NCI-H1048 (cell line): ENCODE data around the gene THNSL1.
A peak's percentile ranks its signal among the peaks of the same experiment; 100 is the strongest.
"Not testable (repeated sequence)": the region's sequence is repeated elsewhere in the genome, so short reads cannot be mapped to it uniquely, and the experiment has no call there.

Source experiments
- DNase-seq: peaks from one replicate; lab custom pipeline; 2025; lab: John Stamatoyannopoulos, UW

The THNSL1 gene

GRCh38 chr10:24995072-24995471 lies 21.3 kb upstream of the THNSL1 start:
- DNase-seq: no peak

GRCh38 chr10:24998044-24998443 lies 18.4 kb upstream of the THNSL1 start:
- no peak for DNase-seq

- DNase-seq: not testable (repeated sequence)
Measured at GRCh38 chr10:25011591-25011990, 4.8 kb upstream of the THNSL1 start.

- no peak for DNase-seq
Measured at GRCh38 chr10:25014579-25014978, 1.8 kb upstream of the THNSL1 start.

DNA sequence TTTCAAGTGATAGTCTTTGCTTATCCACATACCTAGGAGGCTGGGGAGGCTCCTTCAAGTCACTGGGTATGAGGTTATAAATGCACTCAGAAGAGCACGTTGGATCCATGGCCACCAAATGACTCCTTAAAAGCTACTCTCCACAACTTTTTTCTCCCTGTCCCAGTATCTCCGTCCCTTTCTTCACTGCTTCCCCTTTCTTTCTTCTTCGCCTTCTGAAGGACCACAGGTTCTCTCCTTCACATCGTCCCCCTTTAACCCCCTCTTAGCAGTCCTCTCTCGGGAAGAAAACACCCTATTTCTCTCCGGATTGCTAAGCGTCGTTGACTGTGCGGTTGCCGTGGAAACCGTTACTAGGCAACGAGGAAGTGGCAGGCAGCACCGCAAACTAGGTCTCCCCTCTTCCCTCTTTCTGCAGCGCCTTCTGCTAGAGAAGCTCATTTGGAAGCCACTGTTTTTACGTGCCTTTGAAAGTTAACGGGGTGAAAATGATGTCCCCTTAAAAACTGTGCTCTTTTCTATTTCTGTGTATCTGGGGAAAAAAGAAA lies 510 bp upstream of the THNSL1 start, which contains the start of gene ENKUR:
Gene ENKUR (minus strand): TSS at position 331 of the 548 bp plus-strand sequence. CDS start 222 bp downstream, at position 109.
- DNase-seq: peak; percentile 72

GRCh38 chr10:25017154-25017590 lies 760 bp downstream of the THNSL1 start:
- DNase-seq: no peak

DNA sequence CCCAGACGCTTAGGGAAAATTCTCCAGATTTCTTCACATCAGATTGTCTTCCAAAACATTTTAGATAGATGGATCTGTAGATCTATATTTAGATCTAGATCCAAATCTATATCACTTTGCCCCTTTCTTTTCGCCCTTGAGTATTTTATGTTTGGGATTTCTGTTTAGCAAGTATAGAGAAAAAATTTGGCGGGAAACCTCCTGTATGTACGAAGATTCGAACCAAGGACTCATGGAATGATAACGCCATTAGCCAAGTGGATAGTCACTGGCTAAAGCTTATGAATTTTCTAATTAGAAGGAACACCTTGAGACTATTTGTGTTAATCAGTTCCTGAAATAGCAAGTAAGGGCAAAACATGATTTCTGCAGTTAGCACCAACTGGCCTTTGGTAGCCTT lies 1.2 kb downstream of the THNSL1 start:
- no peak for DNase-seq

DNA sequence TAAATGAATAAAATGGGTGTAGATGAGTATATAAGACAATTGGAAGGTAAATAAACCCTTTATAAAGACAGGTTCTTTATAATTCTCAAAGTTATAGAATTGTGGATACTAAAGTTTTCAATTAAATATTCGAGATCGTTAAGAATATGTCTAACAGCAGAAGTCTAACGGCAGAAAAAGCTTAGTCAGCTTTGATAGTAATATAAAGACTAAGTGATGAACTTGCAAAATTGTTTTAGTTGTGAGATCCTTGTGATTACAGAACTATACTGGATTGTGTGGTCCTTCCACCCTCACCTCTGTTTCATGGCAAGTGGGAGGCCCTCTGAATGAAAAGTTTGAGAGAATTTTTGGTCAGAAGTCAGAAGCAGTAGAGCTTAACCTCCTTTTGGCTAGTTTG lies 2.3 kb downstream of the THNSL1 start:
- DNase-seq: no peak

- DNase-seq: no peak
Measured at GRCh38 chr10:25023278-25023677, 6.9 kb downstream of the THNSL1 start.

GRCh38 chr10:25024528-25024927 lies 8.1 kb downstream of the THNSL1 start:
- no peak for DNase-seq

DNA sequence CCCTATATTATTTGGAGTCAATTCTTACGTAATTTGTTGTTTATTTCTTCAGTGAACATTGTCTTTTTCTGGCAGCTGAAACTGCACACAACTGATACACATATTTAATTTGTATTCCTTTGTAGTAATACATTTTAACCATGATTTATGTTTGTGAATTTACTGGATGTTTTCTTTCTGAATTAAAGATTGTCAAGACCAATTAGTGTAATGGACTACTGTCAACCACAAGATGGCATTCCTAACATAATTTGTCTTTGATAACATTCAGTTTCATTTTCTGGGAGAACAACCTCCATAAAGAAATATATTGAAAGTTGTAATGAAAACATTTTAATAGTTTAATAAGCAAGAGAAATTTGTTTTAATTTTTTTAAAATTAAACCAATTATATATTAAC lies 10.1 kb downstream of the THNSL1 start:
- no peak for DNase-seq

DNA sequence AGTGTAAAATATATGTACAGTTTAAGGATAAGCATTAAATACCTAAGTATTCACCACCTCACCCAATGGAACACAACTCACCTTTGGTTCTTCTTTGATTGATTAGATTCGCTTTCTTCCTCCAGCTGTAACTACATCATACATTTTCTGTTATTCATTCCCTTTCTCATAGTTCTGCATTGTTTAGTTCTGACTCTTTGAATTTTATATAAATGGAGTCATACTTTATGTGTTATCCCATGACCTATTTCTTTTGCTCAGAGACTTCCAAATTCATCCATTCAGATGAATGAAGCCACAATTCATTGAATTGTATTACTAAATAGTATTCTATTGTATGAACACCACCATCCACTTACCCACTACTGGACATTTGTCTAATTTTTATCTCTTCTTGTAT lies 12.3 kb downstream of the THNSL1 start:
- DNase-seq: no peak

- DNase-seq: no peak
Measured at GRCh38 chr10:25029519-25029918, 13.1 kb downstream of the THNSL1 start.

DNA sequence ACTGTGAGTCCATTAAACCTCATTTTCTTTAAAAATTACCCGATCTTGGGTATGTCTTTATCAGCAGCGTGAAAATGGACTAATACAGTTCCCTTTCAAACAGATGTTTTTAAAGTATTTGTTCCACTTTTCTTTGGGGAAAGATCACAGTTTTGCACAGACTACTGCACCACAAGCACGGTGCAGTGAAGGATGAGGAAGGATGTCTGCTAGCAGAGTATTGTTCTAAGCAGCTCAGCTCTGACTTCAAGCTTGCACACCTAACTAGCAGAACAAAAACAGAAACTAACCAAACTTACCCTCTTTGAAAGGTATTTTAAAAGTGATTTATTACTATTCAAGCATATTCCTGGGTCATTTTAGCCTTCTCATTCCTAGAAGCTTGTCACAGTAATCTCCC lies 20.0 kb downstream of the THNSL1 start:
- no peak for DNase-seq

- DNase-seq: no peak
Measured at GRCh38 chr10:25038325-25038724, 21.9 kb downstream of the THNSL1 start.

GRCh38 chr10:25039531-25039930 lies 23.1 kb downstream of the THNSL1 start:
- DNase-seq: no peak

DNA sequence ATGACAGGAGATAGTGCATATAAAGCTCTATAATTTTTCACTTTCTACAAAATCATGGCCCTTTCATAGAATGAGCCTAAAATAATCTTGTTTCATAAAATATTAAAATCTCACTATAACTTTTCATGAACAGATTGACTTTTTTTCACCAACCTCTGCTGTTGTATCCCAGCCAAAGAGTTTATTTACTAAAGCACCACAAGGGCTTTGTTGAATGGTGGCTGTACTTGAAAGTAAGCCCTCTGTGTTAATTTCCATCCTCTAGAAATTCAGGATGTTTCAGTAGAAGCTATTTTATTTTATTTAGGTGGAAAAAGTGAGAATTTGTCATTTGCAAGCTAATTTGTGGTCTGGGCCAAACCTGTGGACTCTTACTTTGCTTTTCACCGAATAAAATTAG lies 30.2 kb downstream of the THNSL1 start:
- no peak for DNase-seq

GRCh38 chr10:25047088-25047487 lies 30.7 kb downstream of the THNSL1 start:
- no peak for DNase-seq

GRCh38 chr10:25047591-25048301 lies 31.3 kb downstream of the THNSL1 start:
- DNase-seq: no peak

- no peak for DNase-seq
Measured at GRCh38 chr10:25048450-25048849, 32.0 kb downstream of the THNSL1 start.

DNA sequence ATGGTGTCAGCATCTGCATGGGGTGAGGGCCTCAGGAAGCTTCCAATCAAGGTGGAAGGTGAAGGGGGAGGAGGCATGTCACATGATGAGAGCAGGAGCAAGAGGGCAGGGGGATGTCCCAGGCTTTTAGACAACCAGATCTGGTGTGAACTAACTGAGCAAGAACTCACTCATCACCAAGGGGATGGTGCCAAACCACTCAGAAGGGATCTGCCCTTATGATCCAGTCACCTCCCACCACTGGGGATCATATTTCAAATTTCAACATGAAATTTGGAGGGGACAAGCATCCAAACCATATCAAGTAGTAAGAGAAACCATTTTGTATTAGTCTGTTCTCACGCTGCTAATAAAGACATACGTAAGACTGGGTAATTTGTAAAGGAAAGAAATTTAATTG lies 33.6 kb downstream of the THNSL1 start:
- DNase-seq: no peak

DNA sequence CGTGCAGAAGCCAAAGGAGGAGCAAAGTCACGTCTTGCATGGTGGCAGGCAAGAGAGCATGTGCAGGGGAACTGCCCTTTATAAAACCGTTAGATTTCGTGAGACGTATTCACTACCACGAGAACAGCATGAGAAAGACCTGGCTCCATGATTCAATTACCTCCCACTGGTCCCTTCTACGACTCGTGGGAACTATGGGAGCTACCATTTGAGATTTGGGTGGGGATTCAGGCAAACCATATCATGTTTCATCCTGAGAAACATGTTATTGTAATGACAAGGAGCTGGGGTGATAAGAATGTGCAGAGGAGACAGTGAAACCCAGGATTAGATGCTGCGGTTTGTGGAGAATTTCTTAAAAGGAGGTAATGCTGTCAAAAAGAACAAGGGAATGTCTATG lies 34.0 kb downstream of the THNSL1 start:
- no peak for DNase-seq

DNA sequence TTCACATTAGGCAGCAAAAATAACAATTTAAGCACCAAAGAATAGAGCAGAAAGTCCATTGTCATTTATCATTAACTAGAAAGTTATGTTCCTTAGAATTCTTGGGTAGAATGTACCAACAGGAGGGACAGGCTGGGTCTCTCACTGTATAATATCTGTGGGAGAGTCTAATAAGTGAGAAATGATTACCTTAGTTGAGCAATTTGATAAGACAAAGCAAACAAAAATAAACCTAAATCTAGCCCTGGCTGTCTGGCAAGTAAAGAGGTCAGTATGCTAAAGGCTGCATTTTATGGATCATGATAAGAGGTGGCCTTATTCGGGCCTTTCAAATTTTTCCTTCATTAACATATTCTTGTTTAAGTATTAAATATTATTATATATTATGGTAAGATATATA lies 35.6 kb downstream of the THNSL1 start:
- DNase-seq: no peak

GRCh38 chr10:25056726-25057125 lies 40.3 kb downstream of the THNSL1 start:
- DNase-seq: no peak
